HepG2 (cell line): ENCODE data around the gene SH2D2A. TPM values are rescaled to one million over a fixed set of nuclear protein-coding genes. Genes with fewer than 3 reads are reported as not detected.

ENCODE experiments used
- polyA plus RNA-seq, 8 experiments: library from polyadenylated mRNA; depleted of rRNA in 3 of 8; stranded (reverse) in 7 of 8; unstranded in 1 of 8; fragments of >200 nt; fragmentation: Illumina TruSeq in 4 of 8; extraction: Trizol in 4 of 8; gene quantifications; 2 replicates each; pipeline versions ENCODE4 v1.2.1 to v1.2.3, GENCODE V29; 2011 to 2016; ENCODE audit warnings: low read depth in 4 of 8, missing spikeins in 1 of 8, mixed read lengths in 1 of 8; ENCODE audit not compliant: insufficient read depth in 1 of 8
- total RNA-seq, 5 experiments: library from RNA; depleted of rRNA; stranded (reverse); fragments of >200 nt; fragmentation: Illumina TruSeq; extraction: Trizol; gene quantifications; 2 replicates each; pipeline ENCODE4 v1.2.3, GENCODE V29; 2016; ENCODE audit warnings: low read depth in 1 of 5

The SH2D2A gene
- total and polyA plus RNA-seq, 2 of the 13 experiments (the other 11 are each of a cell fraction or from before 2014, with no cell fraction given) = 0.57 to 0.73 TPM

Other genes starting within 250 kb of the SH2D2A start
- gene IQGAP3, start 244.3 kb downstream of the SH2D2A start, total RNA-seq (2016; rRNA removed; fragmentation: Illumina TruSeq; extraction: Trizol) = 6.7 and 14.1 TPM in 2 replicates
- 12.8 and 13.5 TPM in 2 replicates for gene IQGAP3, start 244.3 kb downstream of the SH2D2A start, polyA plus RNA-seq (2011; rRNA removed)
- 0.13 and 0.15 TPM in 2 replicates for gene TTC24, start 237.1 kb downstream of the SH2D2A start, total RNA-seq (2016; rRNA removed; fragmentation: Illumina TruSeq; extraction: Trizol)
- gene TTC24, start 237.1 kb downstream of the SH2D2A start, polyA plus RNA-seq (2011; rRNA removed) = 0.18 and 0.30 TPM in 2 replicates
- 37.9 and 59.4 TPM in 2 replicates for gene NAXE, start 225.1 kb downstream of the SH2D2A start, total RNA-seq (2016; rRNA removed; fragmentation: Illumina TruSeq; extraction: Trizol)
- gene NAXE, start 225.1 kb downstream of the SH2D2A start, polyA plus RNA-seq (2011; rRNA removed) = 35.0 and 39.4 TPM in 2 replicates
- 37.9 and 43.4 TPM in 2 replicates for gene GPATCH4, start 215.4 kb downstream of the SH2D2A start, total RNA-seq (2016; rRNA removed; fragmentation: Illumina TruSeq; extraction: Trizol)
- gene GPATCH4, start 215.4 kb downstream of the SH2D2A start, polyA plus RNA-seq (2011; rRNA removed) = 19.2 and 20.0 TPM in 2 replicates
- gene HAPLN2, start 197.4 kb downstream of the SH2D2A start, total RNA-seq (2016; rRNA removed; fragmentation: Illumina TruSeq; extraction: Trizol) = not detected in 2 replicates
- gene HAPLN2, start 197.4 kb downstream of the SH2D2A start, polyA plus RNA-seq (2011; rRNA removed) = 0.09 TPM in 1 of 2 replicates, not detected in the other
- gene BCAN, start 174.7 kb downstream of the SH2D2A start, total RNA-seq (2016; rRNA removed; fragmentation: Illumina TruSeq; extraction: Trizol) = not detected in 2 replicates
- not detected in 2 replicates for gene BCAN, start 174.7 kb downstream of the SH2D2A start, polyA plus RNA-seq (2011; rRNA removed)
- 12.7 and 16.6 TPM in 2 replicates for gene NES, start 139.4 kb downstream of the SH2D2A start, total RNA-seq (2016; rRNA removed; fragmentation: Illumina TruSeq; extraction: Trizol)
- 1.7 and 2.5 TPM in 2 replicates for gene NES, start 139.4 kb downstream of the SH2D2A start, polyA plus RNA-seq (2011; rRNA removed)
- gene CRABP2, start 111.3 kb downstream of the SH2D2A start, total RNA-seq (2016; rRNA removed; fragmentation: Illumina TruSeq; extraction: Trizol) = 0.21 and 0.60 TPM in 2 replicates
- 0.37 and 0.40 TPM in 2 replicates for gene CRABP2, start 111.3 kb downstream of the SH2D2A start, polyA plus RNA-seq (2011; rRNA removed)
- 8.1 and 11.9 TPM in 2 replicates for gene METTL25B, start 88.4 kb downstream of the SH2D2A start, total RNA-seq (2016; rRNA removed; fragmentation: Illumina TruSeq; extraction: Trizol)
- gene METTL25B, start 88.4 kb downstream of the SH2D2A start, polyA plus RNA-seq (2011; rRNA removed) = 24.0 and 26.3 TPM in 2 replicates
- 17.8 and 19.8 TPM in 2 replicates for gene ISG20L2, start 88.1 kb downstream of the SH2D2A start, total RNA-seq (2016; rRNA removed; fragmentation: Illumina TruSeq; extraction: Trizol)
- gene ISG20L2, start 88.1 kb downstream of the SH2D2A start, polyA plus RNA-seq (2011; rRNA removed) = 21.3 and 22.8 TPM in 2 replicates
- gene MRPL24, start 75.8 kb downstream of the SH2D2A start, total RNA-seq (2016; rRNA removed; fragmentation: Illumina TruSeq; extraction: Trizol) = 42.9 and 45.7 TPM in 2 replicates
- 37.7 and 38.1 TPM in 2 replicates for gene MRPL24, start 75.8 kb downstream of the SH2D2A start, polyA plus RNA-seq (2011; rRNA removed)
- gene HDGF, start 65.2 kb downstream of the SH2D2A start, total RNA-seq (2016; rRNA removed; fragmentation: Illumina TruSeq; extraction: Trizol) = 183 and 196 TPM in 2 replicates
- gene HDGF, start 65.2 kb downstream of the SH2D2A start, polyA plus RNA-seq (2011; rRNA removed) = 128 and 156 TPM in 2 replicates
- 24.2 and 26.8 TPM in 2 replicates for gene PRCC, start 49.3 kb downstream of the SH2D2A start, total RNA-seq (2016; rRNA removed; fragmentation: Illumina TruSeq; extraction: Trizol)
- gene PRCC, start 49.3 kb downstream of the SH2D2A start, polyA plus RNA-seq (2011; rRNA removed) = 40.5 and 46.3 TPM in 2 replicates
- not detected in 2 replicates for gene INSRR, start 42.3 kb upstream of the SH2D2A start, total RNA-seq (2016; rRNA removed; fragmentation: Illumina TruSeq; extraction: Trizol)
- not detected in 2 replicates for gene INSRR, start 42.3 kb upstream of the SH2D2A start, polyA plus RNA-seq (2011; rRNA removed)
- not detected in 2 replicates for gene NTRK1, start 44.0 kb upstream of the SH2D2A start, total RNA-seq (2016; rRNA removed; fragmentation: Illumina TruSeq; extraction: Trizol)
- gene NTRK1, start 44.0 kb upstream of the SH2D2A start, polyA plus RNA-seq (2011; rRNA removed) = not detected in 2 replicates
- gene PEAR1, start 76.9 kb upstream of the SH2D2A start, total RNA-seq (2016; rRNA removed; fragmentation: Illumina TruSeq; extraction: Trizol) = 0.06 and 0.27 TPM in 2 replicates
- gene PEAR1, start 76.9 kb upstream of the SH2D2A start, polyA plus RNA-seq (2011; rRNA removed) = 0.39 and 0.41 TPM in 2 replicates
- gene LRRC71, start 103.8 kb upstream of the SH2D2A start, total RNA-seq (2016; rRNA removed; fragmentation: Illumina TruSeq; extraction: Trizol) = not detected in 2 replicates
- not detected in 2 replicates for gene LRRC71, start 103.8 kb upstream of the SH2D2A start, polyA plus RNA-seq (2011; rRNA removed)
- gene ARHGEF11, start 228.9 kb upstream of the SH2D2A start, total RNA-seq (2016; rRNA removed; fragmentation: Illumina TruSeq; extraction: Trizol) = 16.0 and 21.2 TPM in 2 replicates
- 16.5 and 22.1 TPM in 2 replicates for gene ARHGEF11, start 228.9 kb upstream of the SH2D2A start, polyA plus RNA-seq (2011; rRNA removed)